Osteocyte (in vitro differentiated cells): ENCODE results near the gene ASCL5. TPM values are rescaled to one million over a fixed set of nuclear protein-coding genes. Genes with fewer than 3 reads are reported as not detected.

ENCODE experiments used
- DNase-seq: peaks from one replicate; pipeline ENCODE4 v3.0.0; 2021; ENCODE audit warnings: mixed read lengths; ENCODE audit not compliant: unreplicated experiment; ENCODE audit errors: extremely low spot score
- H3K27ac Mint-ChIP-seq: one replicate; pipeline ENCODE4 v1.8.0; 2021; ENCODE audit warnings: mild to moderate bottlenecking, mixed read lengths; ENCODE audit not compliant: unreplicated experiment
- H3K27me3 Mint-ChIP-seq: one replicate; pipeline ENCODE4 v1.8.0; 2021; ENCODE audit warnings: mixed read lengths; ENCODE audit not compliant: unreplicated experiment
- H3K36me3 Mint-ChIP-seq: one replicate; pipeline ENCODE4 v1.8.0; 2021; ENCODE audit warnings: mixed read lengths; ENCODE audit not compliant: unreplicated experiment
- H3K4me1 Mint-ChIP-seq: one replicate; pipeline ENCODE4 v1.8.0; 2021; ENCODE audit warnings: mixed read lengths; ENCODE audit not compliant: unreplicated experiment
- H3K4me3 Mint-ChIP-seq: one replicate; pipeline ENCODE4 v1.8.0; 2021; ENCODE audit warnings: mild to moderate bottlenecking, moderate library complexity, mixed read lengths; ENCODE audit not compliant: unreplicated experiment
- H3K9me3 Mint-ChIP-seq: one replicate; pipeline ENCODE4 v1.8.0; 2021; ENCODE audit warnings: mixed read lengths; ENCODE audit not compliant: unreplicated experiment
- total RNA-seq: library from RNA; stranded (reverse); gene quantifications from 2 replicates; pipeline ENCODE4 v1.2.1, GENCODE V29; 2021
- TF ChIP-seq, protein P1 (sequence below): fragments of 200-600 bp; sonication (generic); IDR thresholded peaks from 2 replicates; pipeline ENCODE4 v1.5.0; 2021; ENCODE audit warnings: antibody characterized with exemption, mild to moderate bottlenecking, moderate library complexity

ASCL5 gene
- total RNA-seq, 1 donor from 2014 or later, result not detected

DNA sequence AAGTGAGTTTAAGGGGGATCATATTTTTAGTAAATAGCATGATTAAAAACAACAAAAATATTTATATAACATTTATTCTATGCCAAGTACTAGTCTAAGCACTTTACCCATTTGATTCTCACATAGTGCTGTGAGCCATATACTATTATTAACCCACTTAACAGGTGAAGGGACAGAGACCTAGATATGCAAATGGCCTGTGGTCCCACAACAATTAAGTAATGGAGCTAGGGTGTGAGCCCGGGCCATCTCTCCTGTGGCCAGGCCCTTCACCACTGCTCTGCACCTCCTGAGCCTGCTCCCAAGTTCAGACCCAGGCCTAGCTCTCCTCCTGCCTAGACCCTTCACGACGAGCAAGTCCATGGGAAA, 537 bp downstream of the ASCL5 start:
- no peak for DNase-seq
- Mint-ChIP-seq H3K27me3 (peaks cover 13% of the 10 kb centered on the region), H3K36me3 (no peaks in the 10 kb centered on the region), H3K9me3 (no peaks in the 10 kb centered on the region), H3K4me1 (peaks cover 7% of the 10 kb centered on the region), H3K4me3 (no peak overlapping the region), H3K27ac (no peak overlapping the region)
- TF ChIP-seq, protein P1, sequence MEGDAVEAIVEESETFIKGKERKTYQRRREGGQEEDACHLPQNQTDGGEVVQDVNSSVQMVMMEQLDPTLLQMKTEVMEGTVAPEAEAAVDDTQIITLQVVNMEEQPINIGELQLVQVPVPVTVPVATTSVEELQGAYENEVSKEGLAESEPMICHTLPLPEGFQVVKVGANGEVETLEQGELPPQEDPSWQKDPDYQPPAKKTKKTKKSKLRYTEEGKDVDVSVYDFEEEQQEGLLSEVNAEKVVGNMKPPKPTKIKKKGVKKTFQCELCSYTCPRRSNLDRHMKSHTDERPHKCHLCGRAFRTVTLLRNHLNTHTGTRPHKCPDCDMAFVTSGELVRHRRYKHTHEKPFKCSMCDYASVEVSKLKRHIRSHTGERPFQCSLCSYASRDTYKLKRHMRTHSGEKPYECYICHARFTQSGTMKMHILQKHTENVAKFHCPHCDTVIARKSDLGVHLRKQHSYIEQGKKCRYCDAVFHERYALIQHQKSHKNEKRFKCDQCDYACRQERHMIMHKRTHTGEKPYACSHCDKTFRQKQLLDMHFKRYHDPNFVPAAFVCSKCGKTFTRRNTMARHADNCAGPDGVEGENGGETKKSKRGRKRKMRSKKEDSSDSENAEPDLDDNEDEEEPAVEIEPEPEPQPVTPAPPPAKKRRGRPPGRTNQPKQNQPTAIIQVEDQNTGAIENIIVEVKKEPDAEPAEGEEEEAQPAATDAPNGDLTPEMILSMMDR, result no peak

DNA sequence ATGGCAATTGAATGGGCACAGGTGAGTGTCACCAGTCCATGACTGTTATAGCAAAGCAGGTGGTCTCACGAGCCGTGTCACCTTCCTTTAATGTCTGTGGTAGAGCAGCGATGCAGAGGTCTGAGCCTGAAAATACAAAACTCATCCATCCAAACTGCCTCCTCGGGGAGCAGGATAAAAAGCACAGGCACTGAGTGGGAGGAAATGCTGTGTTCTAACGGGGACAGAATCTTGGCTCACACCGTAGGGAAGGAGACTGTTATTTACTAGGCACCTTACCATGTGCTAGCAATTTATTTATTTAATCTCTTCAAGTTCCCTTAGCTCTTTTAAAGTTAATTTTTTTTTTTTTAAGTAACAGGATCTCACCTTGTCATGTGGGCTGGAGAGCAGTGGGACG, 1.2 kb downstream of the ASCL5 start:
- H3K4me1 Mint-ChIP-seq, result peaks cover 7% of the 10 kb centered on the region
- no peak overlapping the region for H3K4me3 Mint-ChIP-seq
- no peaks in the 10 kb centered on the region for H3K36me3 Mint-ChIP-seq
- H3K9me3 Mint-ChIP-seq, result no peaks in the 10 kb centered on the region
- TF ChIP-seq, protein P1, result no peak
- no peak overlapping the region for H3K27ac Mint-ChIP-seq
- no peak for DNase-seq
- peaks cover 13% of the 10 kb centered on the region for H3K27me3 Mint-ChIP-seq

DNA sequence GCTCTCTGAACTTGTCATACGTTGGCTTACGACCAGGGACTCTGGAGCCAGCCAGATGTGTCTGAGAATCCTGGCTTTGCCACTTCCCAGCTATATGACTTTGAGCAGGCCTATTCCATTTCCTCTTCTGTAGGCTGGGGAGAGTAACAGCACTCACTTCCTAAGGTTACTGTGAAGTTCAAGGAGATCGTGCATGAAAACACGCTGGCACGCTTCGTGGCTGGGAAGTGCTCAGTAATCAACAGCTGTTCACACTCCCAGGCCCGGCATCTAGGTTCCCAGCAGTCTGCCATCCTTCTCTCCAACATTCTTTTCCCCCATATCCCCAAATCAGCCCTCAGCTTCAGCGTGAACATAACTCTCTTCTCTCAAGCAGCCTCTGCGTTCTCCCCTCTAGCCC, 2.0 kb downstream of the ASCL5 start:
- no peak overlapping the region for H3K4me3 Mint-ChIP-seq

DNA sequence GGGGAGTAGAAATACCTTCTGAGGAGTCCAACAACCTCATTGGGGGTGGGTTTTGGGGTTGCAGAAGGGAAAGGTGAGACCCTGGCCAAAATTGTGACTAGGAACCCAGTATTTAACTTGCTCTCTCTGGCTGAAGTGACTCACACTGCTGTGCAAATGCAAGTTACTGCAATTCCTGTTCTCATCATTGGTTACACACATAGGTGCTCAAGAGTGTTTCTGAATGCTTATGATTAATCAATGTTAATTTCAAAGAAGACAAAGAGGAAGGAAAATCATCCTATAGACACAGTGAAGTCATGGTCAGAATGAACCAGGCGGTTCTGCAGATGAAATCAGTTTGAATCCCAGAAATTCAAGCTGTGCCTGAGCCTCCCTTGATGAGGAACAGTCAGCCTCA, 3.1 kb downstream of the ASCL5 start:
- H3K4me3 Mint-ChIP-seq, result no peak overlapping the region
- TF ChIP-seq, protein P1, result no peak
- peaks cover 10% of the 10 kb centered on the region for H3K4me1 Mint-ChIP-seq
- no peaks in the 10 kb centered on the region for H3K9me3 Mint-ChIP-seq
- no peak overlapping the region for H3K27ac Mint-ChIP-seq
- no peaks in the 10 kb centered on the region for H3K36me3 Mint-ChIP-seq
- no peak for DNase-seq
- H3K27me3 Mint-ChIP-seq, result peaks cover 16% of the 10 kb centered on the region

More for the DNA sequence above, 2.0 kb downstream of the ASCL5 start:
- DNase-seq, result no peak
- H3K27ac Mint-ChIP-seq, result no peak overlapping the region
- TF ChIP-seq, protein P1, result no peak
- no peaks in the 10 kb centered on the region for H3K36me3 Mint-ChIP-seq
- H3K27me3 Mint-ChIP-seq, result peaks cover 13% of the 10 kb centered on the region
- no peaks in the 10 kb centered on the region for H3K9me3 Mint-ChIP-seq
- H3K4me1 Mint-ChIP-seq, result peaks cover 7% of the 10 kb centered on the region

DNA sequence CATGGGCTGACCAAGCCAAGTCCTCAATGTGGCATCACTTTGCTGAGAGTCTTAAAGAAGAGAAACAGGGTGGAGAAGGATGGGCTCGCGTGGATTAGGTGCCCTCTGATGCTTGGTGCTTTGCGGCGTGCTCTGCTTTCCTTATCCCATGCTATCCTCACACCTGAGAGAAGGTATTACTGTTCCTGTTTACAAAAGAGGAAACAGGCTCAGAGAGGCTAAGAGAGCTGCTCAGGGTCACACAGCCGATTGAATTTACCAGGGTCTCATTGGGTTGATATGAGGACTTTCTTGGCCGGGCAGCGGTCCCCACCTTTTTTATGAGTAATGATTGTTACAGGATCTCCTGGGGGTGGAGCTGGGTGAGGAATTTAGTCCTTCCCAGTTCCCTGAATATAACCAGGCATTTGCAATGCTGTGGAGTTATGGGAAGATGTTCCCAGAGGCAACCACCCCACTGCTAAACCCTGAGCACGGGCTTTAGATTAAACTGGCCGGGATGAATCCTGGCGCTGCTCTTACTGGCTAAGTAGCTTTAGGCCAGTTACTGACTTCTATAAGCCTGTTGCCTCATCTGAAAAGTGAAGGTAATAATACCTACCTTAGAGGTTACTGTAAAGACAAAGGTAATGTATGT, 4.5 kb downstream of the ASCL5 start:
- Mint-ChIP-seq H3K4me1 (peaks cover 10% of the 10 kb centered on the region), H3K27me3 (peaks cover 19% of the 10 kb centered on the region), H3K27ac (no peak overlapping the region), H3K4me3 (no peak overlapping the region), H3K36me3 (no peaks in the 10 kb centered on the region), H3K9me3 (no peaks in the 10 kb centered on the region)
- TF ChIP-seq, protein P1, result no peak
- DNase-seq, result no peak
